Upper lobe of left lung (tissue), 4 donors: ENCODE measurements around the gene AASS.

ENCODE experiments used
- CTCF ChIP-seq, 6 experiments: fragments of 450-650 bp in 4 of 6; fragments of 200-600 bp in 2 of 6; sonication (generic) in 2 of 6; IDR thresholded peaks; one replicate each; pipeline ENCODE4 v1.5.1; 2016 to 2019; ENCODE audit warnings: antibody characterized with exemption in 6 of 6
- EP300 ChIP-seq, 4 donors: sonication (generic); formaldehyde crosslinking; IDR thresholded peaks; one replicate each; pipeline ENCODE4 v1.5.1; 2017; ENCODE audit warnings: antibody characterized with exemption in 4 of 4, control low read depth in 2 of 4
- POLR2AphosphoS5 ChIP-seq, 2 donors: sonication (generic); formaldehyde crosslinking; IDR thresholded peaks; one replicate each; pipeline ENCODE4 v1.5.1; 2017; ENCODE audit warnings: antibody characterized with exemption in 2 of 2

DNA sequence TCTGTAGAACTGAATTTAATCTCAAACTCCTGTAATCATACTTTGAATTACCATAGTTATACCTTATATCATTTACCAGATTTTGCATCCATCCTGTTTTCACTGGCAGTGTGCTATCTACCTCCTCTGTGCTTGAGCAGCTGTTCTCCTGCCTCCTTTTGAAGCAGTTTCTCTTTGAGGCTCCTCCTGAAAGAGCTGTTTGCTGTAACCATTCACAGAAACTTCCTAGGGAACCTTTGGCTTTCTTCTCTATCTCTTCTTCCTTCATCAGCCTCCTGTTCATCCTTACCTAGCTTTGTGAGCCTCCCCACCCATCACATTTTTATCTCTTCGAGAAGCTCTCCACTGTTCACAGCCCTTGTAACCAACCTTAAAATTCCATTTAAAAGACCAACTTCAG is 108.2 kb downstream of the AASS start:
- TF ChIP-seq CTCF (IDR thresholded peaks at IDR 0.05) = no peak
- TF ChIP-seq POLR2AphosphoS5 (IDR thresholded peaks at IDR 0.05) = no peak
- TF ChIP-seq EP300 (IDR thresholded peaks at IDR 0.05) = no peak
